GM12891 (cell line): ENCODE measurements around the gene PEAK1.

Experiments used
- POLR2A ChIP-seq: IDR thresholded peaks from 2 replicates; pipeline ENCODE4 v1.6.1; 2011; ENCODE audit warnings: low read depth, low read length, control low read depth
- POLR2AphosphoS5 ChIP-seq: IDR thresholded peaks from 2 replicates; pipeline ENCODE4 v1.6.1; 2011; ENCODE audit warnings: low read depth, low read length, control low read depth
- TAF1 ChIP-seq: IDR thresholded peaks from 2 replicates; pipeline ENCODE4 v1.6.1; 2011; ENCODE audit warnings: low read depth, low read length, control low read depth

DNA sequence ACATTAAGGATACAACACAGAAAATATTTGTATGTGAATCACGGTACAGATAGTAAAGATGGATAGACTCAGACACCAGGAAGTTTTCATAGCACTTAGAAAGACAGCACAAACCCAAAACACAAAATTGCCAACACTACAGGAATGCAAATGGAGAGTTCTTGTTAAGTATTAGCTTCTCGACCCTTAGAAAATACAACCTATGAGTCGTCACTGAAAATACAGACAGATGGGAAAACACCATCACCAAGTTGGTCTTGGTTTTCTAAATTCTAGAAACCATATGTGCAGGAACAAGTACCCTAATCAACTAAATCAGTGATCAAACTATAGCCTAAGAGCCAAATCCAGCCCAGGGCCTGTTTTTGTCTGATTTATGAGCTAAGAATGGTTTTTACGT, 50.7 kb downstream of the PEAK1 start:
- no peak for TF ChIP-seq POLR2A
- TF ChIP-seq POLR2AphosphoS5, result no peak
- TF ChIP-seq TAF1, result no peak
